GM19351 (cell line): ENCODE data around the gene ZC3H7B.
A peak's percentile ranks its signal among the peaks of the same experiment; 100 is the strongest.
"Not testable (repeated sequence)": the region's sequence is repeated elsewhere in the genome, so short reads cannot be mapped to it uniquely, and the experiment has no call there.

Source experiments
- ATAC-seq: cut with Tn5 transposase; IDR thresholded peaks from one replicate; pipeline ENCODE4 v1.9.1; 2021; ENCODE audit warnings: mild to moderate bottlenecking, moderate library complexity; ENCODE audit not compliant: unreplicated experiment

ZC3H7B gene

DNA sequence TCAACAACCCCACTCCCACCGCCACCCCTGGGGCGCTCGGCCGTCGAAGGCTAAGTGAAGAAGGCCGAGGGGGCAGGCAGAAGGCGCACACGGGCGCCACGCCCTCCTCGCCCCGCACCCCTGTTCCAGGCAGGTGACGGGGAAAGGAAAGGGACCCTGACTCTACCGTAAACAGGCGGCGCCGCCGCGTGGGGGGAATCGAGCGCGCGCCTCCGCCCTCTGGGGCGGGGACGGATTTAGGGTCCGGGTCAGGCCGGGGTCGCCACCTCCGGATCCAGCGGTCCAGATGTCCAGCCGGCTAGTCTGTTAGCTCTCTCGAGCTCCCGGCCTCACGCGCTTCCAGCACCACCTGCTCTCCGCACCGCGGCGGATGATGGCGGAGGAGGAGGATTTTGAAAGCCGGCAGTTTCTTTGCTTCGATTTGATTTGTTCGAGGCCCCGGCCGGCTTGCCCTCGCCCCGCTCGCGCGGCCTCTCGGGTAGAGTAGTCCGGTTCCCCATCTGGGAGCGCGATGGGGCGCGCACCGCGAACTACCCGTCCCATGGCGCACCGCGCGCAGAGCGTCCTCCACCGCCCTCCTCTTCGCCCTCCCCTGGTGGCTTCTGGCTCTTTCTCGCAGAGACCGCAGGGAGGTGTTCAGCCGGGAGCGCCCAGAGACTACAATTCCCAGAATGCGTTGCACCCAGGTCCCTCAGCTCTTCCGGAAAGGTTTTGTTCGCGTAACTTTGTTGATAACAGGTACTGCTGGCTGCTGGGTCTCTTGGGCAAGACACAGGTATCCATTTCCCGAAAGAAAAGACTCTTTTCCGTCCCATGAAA is 15.3 kb upstream of the ZC3H7B start, which contains the start of gene RANGAP1:
Gene RANGAP1 (minus strand): TSS at position 368 of the 819 bp plus-strand sequence. CDS start 5,143 bp downstream, outside the sequence.
- peak; percentile 92 for ATAC-seq

GRCh38 chr22:41286639-41287091 is 14.7 kb upstream of the ZC3H7B start:
- peak; percentile 10 for ATAC-seq

DNA sequence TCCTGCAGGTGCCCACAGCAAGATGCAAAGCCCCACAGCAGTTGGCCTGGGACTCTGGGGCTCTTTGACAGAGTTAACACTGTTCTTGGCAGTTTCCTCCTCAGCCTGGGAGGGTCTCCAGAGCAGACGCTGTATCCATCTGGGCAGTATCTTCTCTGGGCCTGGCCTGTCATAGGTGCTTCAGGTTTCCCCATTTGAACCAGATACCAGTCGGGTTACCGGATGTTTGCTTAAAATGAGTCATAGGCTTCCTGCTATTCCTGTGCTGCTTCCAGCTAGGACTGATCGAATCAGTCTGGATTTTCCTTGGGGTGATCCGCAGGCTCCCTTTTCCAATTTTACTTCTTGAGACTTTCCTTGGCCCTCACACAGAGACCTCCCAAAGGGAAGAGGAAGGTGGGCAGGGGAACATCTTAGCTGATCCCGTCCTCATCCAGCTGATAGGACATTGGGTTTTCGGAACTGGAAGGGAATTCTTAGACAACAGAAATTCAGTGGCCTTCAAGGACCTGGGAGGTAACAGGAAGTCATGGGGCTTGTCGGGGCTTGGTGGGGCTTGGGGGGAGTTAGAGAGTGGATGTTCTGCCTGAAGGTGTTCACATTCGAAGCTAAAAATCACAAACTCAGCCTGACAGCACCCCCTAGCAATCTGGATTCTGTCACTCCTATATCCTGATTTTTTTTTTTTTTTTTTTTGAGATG is 12.9 kb upstream of the ZC3H7B start:
- no peak for ATAC-seq

DNA sequence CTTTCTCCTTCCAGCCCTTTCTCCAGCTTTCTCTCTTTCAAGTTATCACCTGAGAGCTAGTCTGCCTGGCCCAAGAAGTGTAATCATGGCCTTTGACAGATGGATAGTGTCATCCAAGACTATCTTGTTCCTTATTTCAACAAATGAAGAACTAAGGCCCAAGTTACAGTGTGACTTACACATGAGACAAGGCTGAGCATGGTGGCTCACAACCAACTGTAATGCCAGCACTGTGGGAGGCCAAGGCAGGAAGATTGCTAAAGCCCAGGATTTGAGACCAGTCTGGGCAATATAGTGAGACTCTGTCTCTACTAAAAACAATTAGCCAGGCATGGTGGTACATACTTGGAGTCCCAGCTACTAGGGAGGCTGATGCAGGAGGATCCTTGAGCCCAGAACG is 11.7 kb upstream of the ZC3H7B start:
- no peak for ATAC-seq

GRCh38 chr22:41290262-41291221 is 10.8 kb upstream of the ZC3H7B start:
- no peak for ATAC-seq

- not testable (repeated sequence) for ATAC-seq
Measured at GRCh38 chr22:41294816-41295215, 6.5 kb upstream of the ZC3H7B start.

- ATAC-seq, result no peak
Measured at GRCh38 chr22:41296826-41297667, 4.3 kb upstream of the ZC3H7B start.

- ATAC-seq, result no peak
Measured at GRCh38 chr22:41300661-41301060, 664 bp upstream of the ZC3H7B start.

DNA sequence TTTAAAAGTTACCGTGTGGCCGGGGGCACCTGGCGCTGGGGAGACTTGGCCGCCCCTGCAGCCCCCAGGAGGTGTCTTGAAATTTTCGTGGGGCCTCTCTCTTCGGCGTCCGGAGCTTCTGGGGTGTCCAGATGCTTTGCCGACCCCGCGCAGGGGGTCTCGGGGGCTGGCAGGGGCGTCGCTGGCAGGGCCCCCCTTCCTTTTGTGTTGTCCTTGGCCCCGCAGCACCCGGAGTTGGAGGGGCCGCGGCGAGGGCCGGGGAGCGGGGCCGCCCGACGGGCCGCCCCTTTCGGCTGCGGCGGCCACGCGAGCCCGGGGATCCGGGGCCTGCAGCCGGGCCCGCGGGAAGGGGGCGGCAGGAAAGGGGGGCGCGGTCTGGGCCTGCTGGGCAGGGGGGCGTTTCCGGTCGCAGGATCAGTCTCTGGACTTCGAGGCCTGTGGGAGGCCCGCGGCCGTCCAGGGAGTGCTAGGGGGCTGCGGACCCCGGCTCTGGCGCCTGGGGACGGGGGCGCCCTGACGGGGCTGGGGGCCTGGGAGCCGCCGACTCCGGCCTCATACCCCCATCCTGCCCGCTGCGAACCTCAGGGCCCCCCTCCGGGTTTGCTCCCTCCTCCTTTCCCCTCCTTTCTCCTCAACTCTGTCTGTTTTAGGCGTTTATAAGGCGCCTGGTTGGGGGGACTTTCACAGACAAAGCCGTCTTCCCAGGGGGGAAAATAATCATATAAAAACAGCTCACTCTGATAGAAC is 869 bp downstream of the ZC3H7B start:
- ATAC-seq, result no peak

GRCh38 chr22:41302811-41303210 is 1.5 kb downstream of the ZC3H7B start:
- no peak for ATAC-seq

DNA sequence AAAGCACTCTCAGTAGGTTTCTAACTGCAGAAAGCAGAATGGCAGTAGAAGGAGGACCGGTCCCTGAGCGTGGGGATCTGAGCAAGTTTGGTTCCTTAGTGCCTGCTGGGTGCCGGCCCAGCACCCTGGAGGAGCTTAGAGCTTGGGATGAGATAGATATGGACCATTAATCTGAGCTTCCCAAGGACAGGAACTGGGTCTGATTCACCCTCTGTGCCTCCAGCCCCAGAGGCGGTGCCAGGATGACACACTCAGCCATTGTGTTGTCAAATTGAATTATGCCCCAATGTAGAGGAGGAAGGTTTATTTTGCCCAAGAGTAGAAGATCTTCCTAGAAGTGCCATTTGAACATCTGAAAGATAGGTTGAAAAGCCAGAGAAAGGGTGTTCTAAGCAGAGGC is 4.3 kb downstream of the ZC3H7B start:
- ATAC-seq, result no peak

DNA sequence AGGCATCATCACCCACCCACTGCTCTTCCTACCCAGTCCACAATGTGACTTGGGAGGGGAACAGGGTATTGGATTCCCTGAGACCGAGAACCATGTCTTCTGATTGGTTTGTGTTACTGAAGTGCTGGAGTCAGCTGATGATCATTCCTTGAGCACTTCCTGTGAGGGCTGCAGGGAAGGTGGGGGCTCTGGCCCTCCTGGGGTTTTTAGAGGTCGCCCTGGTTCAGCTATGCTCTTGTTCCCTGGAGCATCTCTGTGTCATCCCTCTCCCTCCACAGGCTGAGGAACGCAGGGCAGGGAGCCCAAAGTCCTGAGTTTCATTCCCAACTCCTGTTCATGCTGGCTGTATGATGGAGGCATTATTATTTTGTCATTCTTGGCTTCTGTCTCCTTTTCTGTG is 6.7 kb downstream of the ZC3H7B start:
- ATAC-seq, result no peak

DNA sequence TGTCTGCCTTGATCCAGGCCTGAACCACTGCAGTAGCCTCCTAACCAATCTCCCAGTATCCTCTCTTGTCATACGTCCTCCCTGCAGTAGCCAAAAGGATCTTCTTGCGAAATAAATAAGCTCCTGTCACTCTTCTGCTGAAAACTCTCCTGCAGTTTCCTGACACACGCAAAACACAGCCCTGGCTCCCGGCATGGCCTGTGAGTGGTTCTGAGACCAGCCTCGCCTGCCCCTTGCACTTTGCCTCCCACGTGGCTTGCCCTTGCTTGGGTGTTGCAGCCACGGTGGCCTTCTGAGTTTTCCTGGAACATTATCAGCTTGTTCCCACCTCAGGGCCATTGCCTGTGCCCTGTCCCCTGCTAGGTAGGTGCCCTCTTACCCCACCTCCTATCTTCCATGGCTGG is 7.2 kb downstream of the ZC3H7B start:
- no peak for ATAC-seq

DNA sequence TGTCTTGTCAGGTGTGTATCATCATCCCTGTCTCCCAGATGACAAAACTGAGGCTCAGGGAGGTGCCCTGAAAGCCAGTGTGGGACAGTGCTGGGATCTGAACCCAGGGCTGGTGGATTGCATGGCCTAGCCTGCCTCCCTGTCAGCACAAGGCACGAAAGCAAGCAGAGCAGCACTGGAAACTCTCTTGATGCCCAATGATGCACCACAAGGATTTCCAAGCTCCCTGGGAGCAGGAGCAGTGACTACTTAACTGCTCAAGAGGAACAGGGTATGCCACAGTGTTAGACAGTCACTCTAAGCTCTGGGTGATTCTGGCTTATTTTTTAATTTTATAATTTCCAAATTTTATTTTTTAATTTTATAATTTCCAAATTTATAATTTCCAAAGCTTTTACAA is 9.0 kb downstream of the ZC3H7B start:
- no peak for ATAC-seq

- ATAC-seq, result no peak
Measured at GRCh38 chr22:41311487-41311886, 10.2 kb downstream of the ZC3H7B start.

GRCh38 chr22:41314821-41315220 is 13.5 kb downstream of the ZC3H7B start:
- no peak for ATAC-seq

GRCh38 chr22:41315586-41315985 is 14.3 kb downstream of the ZC3H7B start:
- ATAC-seq, result no peak

- ATAC-seq, result no peak
Measured at GRCh38 chr22:41320416-41321240, 19.3 kb downstream of the ZC3H7B start.
